Calu3 (cell line): Measurements from ENCODE around the gene ADTRP. TPM values are rescaled to one million over a fixed set of nuclear protein-coding genes. Genes with fewer than 3 reads are reported as not detected.
"Not testable (repeated sequence)": the region's sequence is repeated elsewhere in the genome, so short reads cannot be mapped to it uniquely, and the experiment has no call there.

Source experiments
- BruUV-seq: library from RNA; stranded (reverse); fragments of 400-500 nt; replicated peaks from 2 replicates; lab custom pipeline; 2021; lab: Mats Ljungman, UMichigan
- CTCF ChIA-PET: fragments of 300-600 bp; sonication (Branson Sonifier 250); formaldehyde crosslinking; loops from one replicate; lab custom pipeline; 2022; ENCODE audit warnings: antibody characterized with exemption; lab: Charles Lee
- DNase-seq: peaks from one replicate; pipeline ENCODE4 v3.0.0; 2022
- H3K27ac Mint-ChIP-seq: one replicate; pipeline ENCODE4 v1.8.0; 2022; ENCODE audit warnings: mixed read lengths; ENCODE audit not compliant: unreplicated experiment
- H3K27me3 Mint-ChIP-seq: one replicate; pipeline ENCODE4 v1.8.0; 2022; ENCODE audit warnings: mixed read lengths; ENCODE audit not compliant: unreplicated experiment
- H3K36me3 Mint-ChIP-seq: one replicate; pipeline ENCODE4 v1.8.0; 2022; ENCODE audit warnings: mild to moderate bottlenecking, moderate library complexity, mixed read lengths; ENCODE audit not compliant: insufficient read depth, unreplicated experiment
- H3K4me1 Mint-ChIP-seq: one replicate; pipeline ENCODE4 v1.8.0; 2022; ENCODE audit warnings: mild to moderate bottlenecking, low read depth, mixed read lengths; ENCODE audit not compliant: unreplicated experiment
- H3K4me3 Mint-ChIP-seq: one replicate; pipeline ENCODE4 v1.8.0; 2022; ENCODE audit warnings: mild to moderate bottlenecking, low read depth, moderate library complexity, mixed read lengths; ENCODE audit not compliant: unreplicated experiment
- H3K9me3 Mint-ChIP-seq: one replicate; pipeline ENCODE4 v1.8.0; 2022; ENCODE audit warnings: low read depth, mixed read lengths; ENCODE audit not compliant: unreplicated experiment
- CTCF ChIP-seq: fragments of 200-600 bp; IDR thresholded peaks from one replicate; pipeline ENCODE4 v1.8.0; 2022; ENCODE audit warnings: antibody characterized with exemption; ENCODE audit not compliant: unreplicated experiment
- intact Hi-C: fragments of 100-400 bp; cut with micrococcal nuclease; formaldehyde crosslinking; loops from one replicate; pipeline ENCODE4 v1.10.0; 2022; ENCODE audit not compliant: unreplicated experiment
- total RNA-seq: library from RNA; stranded (reverse); gene quantifications from 2 replicates; pipeline ENCODE4 v1.2.3, GENCODE V29; 2022

The ADTRP gene
- total RNA-seq, 1 experiment from 2014 or later: 0.54 TPM

- no peak for DNase-seq
- intact Hi-C loops: no loop called here
- H3K4me1 Mint-ChIP-seq: peaks cover 12% of the 10 kb centered on the region
- peaks cover 5% of the 10 kb centered on the region for H3K9me3 Mint-ChIP-seq
- no peak for TF ChIP-seq CTCF
- H3K27me3 Mint-ChIP-seq: no peaks in the 10 kb centered on the region
- CTCF ChIA-PET: no interaction called here
- no peak overlapping the region for H3K4me3 Mint-ChIP-seq
- BruUV-seq: no TSS peak
- no peaks in the 10 kb centered on the region for H3K36me3 Mint-ChIP-seq
- no peak overlapping the region for H3K27ac Mint-ChIP-seq
These were observed 96.8 kb downstream of the ADTRP start for GRCh38 chr6:11681770-11682169.

GRCh38 chr6:11681357-11681756 lies 97.2 kb downstream of the ADTRP start:
- Mint-ChIP-seq H3K27me3 (no peaks in the 10 kb centered on the region), H3K27ac (no peak overlapping the region), H3K9me3 (peaks cover 5% of the 10 kb centered on the region), H3K36me3 (no peaks in the 10 kb centered on the region), H3K4me3 (no peak overlapping the region), H3K4me1 (peaks cover 12% of the 10 kb centered on the region)
- intact Hi-C loops: no loop called here
- DNase-seq: no peak
- CTCF ChIA-PET: no interaction called here
- no peak for TF ChIP-seq CTCF
- no TSS peak for BruUV-seq

GRCh38 chr6:11680479-11680878 lies 98.1 kb downstream of the ADTRP start:
- intact Hi-C loops, BruUV-seq, H3K9me3 Mint-ChIP-seq, DNase-seq, H3K27me3 Mint-ChIP-seq, H3K4me1 Mint-ChIP-seq, H3K4me3 Mint-ChIP-seq, H3K27ac Mint-ChIP-seq, CTCF ChIA-PET, H3K36me3 Mint-ChIP-seq: not testable (repeated sequence)

GRCh38 chr6:11679099-11679498 lies 99.5 kb downstream of the ADTRP start:
- BruUV-seq: no TSS peak
- no peak overlapping the region for H3K27ac Mint-ChIP-seq
- H3K27me3 Mint-ChIP-seq: no peaks in the 10 kb centered on the region
- H3K36me3 Mint-ChIP-seq: no peaks in the 10 kb centered on the region
- H3K9me3 Mint-ChIP-seq: peaks cover 5% of the 10 kb centered on the region
- no peak overlapping the region for H3K4me3 Mint-ChIP-seq
- CTCF ChIA-PET: no interaction called here
- no peak for TF ChIP-seq CTCF
- no peak for DNase-seq
- no peaks in the 10 kb centered on the region for H3K4me1 Mint-ChIP-seq
- intact Hi-C loops: no loop called here

GRCh38 chr6:11675601-11676000 lies 103.0 kb downstream of the ADTRP start:
- no TSS peak for BruUV-seq
- intact Hi-C loops: no loop called here
- H3K9me3 Mint-ChIP-seq: peaks cover 5% of the 10 kb centered on the region
- H3K4me3 Mint-ChIP-seq: no peak overlapping the region
- no peaks in the 10 kb centered on the region for H3K36me3 Mint-ChIP-seq
- H3K4me1 Mint-ChIP-seq: no peaks in the 10 kb centered on the region
- TF ChIP-seq CTCF: no peak
- no peak overlapping the region for H3K27ac Mint-ChIP-seq
- no peak for DNase-seq
- no peaks in the 10 kb centered on the region for H3K27me3 Mint-ChIP-seq
- CTCF ChIA-PET: no interaction called here
